Measurements from ENCODE around the gene PSMB1. TPM values are rescaled to one million over a fixed set of nuclear protein-coding genes. Genes with fewer than 3 reads are reported as not detected.
A peak's percentile ranks its signal among the peaks of the same experiment; 100 is the strongest.

PSMB1 gene
- total and polyA plus RNA-seq, 9 of the 15 experiments (the other 6 are each of a cell fraction or from before 2014, with no cell fraction given), result 447 to 2,953 (median 884) TPM

- TF ChIP-seq, protein P1, sequence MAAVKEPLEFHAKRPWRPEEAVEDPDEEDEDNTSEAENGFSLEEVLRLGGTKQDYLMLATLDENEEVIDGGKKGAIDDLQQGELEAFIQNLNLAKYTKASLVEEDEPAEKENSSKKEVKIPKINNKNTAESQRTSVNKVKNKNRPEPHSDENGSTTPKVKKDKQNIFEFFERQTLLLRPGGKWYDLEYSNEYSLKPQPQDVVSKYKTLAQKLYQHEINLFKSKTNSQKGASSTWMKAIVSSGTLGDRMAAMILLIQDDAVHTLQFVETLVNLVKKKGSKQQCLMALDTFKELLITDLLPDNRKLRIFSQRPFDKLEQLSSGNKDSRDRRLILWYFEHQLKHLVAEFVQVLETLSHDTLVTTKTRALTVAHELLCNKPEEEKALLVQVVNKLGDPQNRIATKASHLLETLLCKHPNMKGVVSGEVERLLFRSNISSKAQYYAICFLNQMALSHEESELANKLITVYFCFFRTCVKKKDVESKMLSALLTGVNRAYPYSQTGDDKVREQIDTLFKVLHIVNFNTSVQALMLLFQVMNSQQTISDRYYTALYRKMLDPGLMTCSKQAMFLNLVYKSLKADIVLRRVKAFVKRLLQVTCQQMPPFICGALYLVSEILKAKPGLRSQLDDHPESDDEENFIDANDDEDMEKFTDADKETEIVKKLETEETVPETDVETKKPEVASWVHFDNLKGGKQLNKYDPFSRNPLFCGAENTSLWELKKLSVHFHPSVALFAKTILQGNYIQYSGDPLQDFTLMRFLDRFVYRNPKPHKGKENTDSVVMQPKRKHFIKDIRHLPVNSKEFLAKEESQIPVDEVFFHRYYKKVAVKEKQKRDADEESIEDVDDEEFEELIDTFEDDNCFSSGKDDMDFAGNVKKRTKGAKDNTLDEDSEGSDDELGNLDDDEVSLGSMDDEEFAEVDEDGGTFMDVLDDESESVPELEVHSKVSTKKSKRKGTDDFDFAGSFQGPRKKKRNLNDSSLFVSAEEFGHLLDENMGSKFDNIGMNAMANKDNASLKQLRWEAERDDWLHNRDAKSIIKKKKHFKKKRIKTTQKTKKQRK (IDR thresholded peaks at IDR 0.05; ENCODE audit: borderline replicate concordance, low read depth, low read length), result no peak
- TF ChIP-seq, protein P2, sequence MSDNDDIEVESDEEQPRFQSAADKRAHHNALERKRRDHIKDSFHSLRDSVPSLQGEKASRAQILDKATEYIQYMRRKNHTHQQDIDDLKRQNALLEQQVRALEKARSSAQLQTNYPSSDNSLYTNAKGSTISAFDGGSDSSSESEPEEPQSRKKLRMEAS (CRISPR knock-in tag; IDR thresholded peaks at IDR 0.05), result peak; percentile 81
- TF ChIP-seq, protein P3, sequence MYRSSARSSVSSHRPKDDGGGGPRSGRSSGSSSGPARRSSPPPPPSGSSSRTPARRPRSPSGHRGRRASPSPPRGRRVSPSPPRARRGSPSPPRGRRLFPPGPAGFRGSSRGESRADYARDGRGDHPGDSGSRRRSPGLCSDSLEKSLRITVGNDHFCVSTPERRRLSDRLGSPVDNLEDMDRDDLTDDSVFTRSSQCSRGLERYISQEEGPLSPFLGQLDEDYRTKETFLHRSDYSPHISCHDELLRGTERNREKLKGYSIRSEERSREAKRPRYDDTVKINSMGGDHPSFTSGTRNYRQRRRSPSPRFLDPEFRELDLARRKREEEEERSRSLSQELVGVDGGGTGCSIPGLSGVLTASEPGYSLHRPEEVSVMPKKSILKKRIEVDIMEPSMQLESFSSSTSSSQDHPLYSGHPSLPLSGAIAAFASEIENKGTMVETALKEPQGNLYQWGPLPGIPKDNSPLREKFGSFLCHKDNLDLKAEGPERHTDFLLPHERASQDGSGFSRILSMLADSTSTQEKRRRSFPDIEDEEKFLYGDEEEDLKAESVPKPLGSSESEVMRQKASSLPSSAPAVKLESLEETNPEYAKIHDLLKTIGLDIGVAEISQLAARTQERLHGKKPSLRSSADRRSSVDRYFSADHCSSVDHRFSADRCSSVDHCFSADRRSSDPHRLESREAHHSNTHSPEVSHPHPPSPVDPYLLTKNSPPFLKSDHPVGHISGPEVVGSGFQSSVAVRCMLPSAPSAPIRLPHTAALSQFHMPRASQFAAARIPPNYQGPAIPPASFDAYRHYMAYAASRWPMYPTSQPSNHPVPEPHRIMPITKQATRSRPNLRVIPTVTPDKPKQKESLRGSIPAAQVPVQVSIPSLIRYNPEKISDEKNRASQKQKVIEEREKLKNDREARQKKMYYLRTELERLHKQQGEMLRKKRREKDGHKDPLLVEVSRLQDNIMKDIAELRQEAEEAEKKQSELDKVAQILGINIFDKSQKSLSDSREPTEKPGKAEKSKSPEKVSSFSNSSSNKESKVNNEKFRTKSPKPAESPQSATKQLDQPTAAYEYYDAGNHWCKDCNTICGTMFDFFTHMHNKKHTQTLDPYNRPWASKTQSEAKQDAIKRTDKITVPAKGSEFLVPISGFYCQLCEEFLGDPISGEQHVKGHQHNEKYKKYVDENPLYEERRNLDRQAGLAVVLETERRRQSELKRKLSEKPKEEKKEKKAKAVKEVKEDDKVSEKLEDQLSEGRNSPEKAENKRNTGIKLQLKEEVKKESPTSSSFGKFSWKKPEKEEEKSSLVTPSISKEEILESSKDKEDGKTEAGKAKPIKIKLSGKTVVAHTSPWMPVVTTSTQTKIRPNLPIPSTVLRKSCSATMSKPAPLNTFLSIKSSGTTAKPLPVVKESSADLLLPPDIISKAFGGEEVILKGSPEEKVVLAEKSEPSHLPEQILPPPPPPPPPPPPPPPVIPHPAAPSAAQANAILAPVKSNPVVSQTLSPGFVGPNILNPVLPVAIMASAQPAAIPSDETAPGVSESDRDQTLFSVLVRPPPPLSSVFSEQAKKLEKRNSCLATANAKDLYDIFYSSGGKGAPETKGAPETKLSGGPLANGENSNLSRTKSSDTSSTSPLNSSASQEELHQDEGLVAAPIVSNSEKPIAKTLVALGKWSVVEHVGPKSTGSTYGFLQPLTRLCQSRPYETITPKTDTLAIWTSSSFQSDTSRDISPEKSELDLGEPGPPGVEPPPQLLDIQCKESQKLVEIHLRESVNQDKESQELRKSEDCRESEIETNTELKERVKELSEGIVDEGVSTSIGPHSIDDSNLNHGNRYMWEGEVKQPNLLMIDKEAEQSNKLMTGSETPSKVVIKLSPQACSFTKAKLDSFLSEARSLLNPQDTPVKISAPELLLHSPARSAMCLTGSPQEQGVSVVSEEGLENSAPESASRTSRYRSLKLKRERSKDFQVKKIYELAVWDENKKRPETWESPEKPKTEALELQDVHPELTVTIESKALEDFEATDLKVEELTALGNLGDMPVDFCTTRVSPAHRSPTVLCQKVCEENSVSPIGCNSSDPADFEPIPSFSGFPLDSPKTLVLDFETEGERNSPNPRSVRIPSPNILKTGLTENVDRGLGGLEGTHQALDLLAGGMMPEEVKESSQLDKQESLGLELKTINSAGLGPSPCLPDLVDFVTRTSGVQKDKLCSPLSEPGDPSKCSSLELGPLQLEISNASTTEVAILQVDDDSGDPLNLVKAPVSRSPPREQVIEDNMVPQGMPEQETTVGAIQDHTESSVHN (IDR thresholded peaks at IDR 0.05; ENCODE audit: borderline replicate concordance in 1 of 2, low read depth in 1 of 2), result no peak
- TF ChIP-seq ZNF407 (IDR thresholded peaks at IDR 0.05; ENCODE audit: low read depth), result no peak
- peak; percentile 67; the same call in 1 of the 2 replicates for TF ChIP-seq NBN (IDR thresholded peaks at IDR 0.05; ENCODE audit: low read depth)
These were observed 31.3 kb upstream of the PSMB1 start, which contains the start of gene PDCD2 (continued) for GRCh38 chr6:170584181-170584953.

All from K562 (cell line).